Calu3 (cell line): ENCODE results near the gene TCTN1. TPM values are rescaled to one million over a fixed set of nuclear protein-coding genes. Genes with fewer than 3 reads are reported as not detected.
A peak's percentile ranks its signal among the peaks of the same experiment; 100 is the strongest.

Experiments
- BruUV-seq: library from RNA; stranded (reverse); fragments of 400-500 nt; replicated peaks from 2 replicates; lab custom pipeline; 2021; lab: Mats Ljungman, UMichigan
- CTCF ChIA-PET: fragments of 300-600 bp; sonication (Branson Sonifier 250); formaldehyde crosslinking; loops from one replicate; lab custom pipeline; 2022; ENCODE audit warnings: antibody characterized with exemption; lab: Charles Lee
- DNase-seq: peaks from one replicate; pipeline ENCODE4 v3.0.0; 2022
- H3K27ac Mint-ChIP-seq: one replicate; pipeline ENCODE4 v1.8.0; 2022; ENCODE audit warnings: mixed read lengths; ENCODE audit not compliant: unreplicated experiment
- H3K27me3 Mint-ChIP-seq: one replicate; pipeline ENCODE4 v1.8.0; 2022; ENCODE audit warnings: mixed read lengths; ENCODE audit not compliant: unreplicated experiment
- H3K36me3 Mint-ChIP-seq: one replicate; pipeline ENCODE4 v1.8.0; 2022; ENCODE audit warnings: mild to moderate bottlenecking, moderate library complexity, mixed read lengths; ENCODE audit not compliant: insufficient read depth, unreplicated experiment
- H3K4me1 Mint-ChIP-seq: one replicate; pipeline ENCODE4 v1.8.0; 2022; ENCODE audit warnings: mild to moderate bottlenecking, low read depth, mixed read lengths; ENCODE audit not compliant: unreplicated experiment
- H3K4me3 Mint-ChIP-seq: one replicate; pipeline ENCODE4 v1.8.0; 2022; ENCODE audit warnings: mild to moderate bottlenecking, low read depth, moderate library complexity, mixed read lengths; ENCODE audit not compliant: unreplicated experiment
- H3K9me3 Mint-ChIP-seq: one replicate; pipeline ENCODE4 v1.8.0; 2022; ENCODE audit warnings: low read depth, mixed read lengths; ENCODE audit not compliant: unreplicated experiment
- CTCF ChIP-seq: fragments of 200-600 bp; IDR thresholded peaks from one replicate; pipeline ENCODE4 v1.8.0; 2022; ENCODE audit warnings: antibody characterized with exemption; ENCODE audit not compliant: unreplicated experiment
- intact Hi-C: fragments of 100-400 bp; cut with micrococcal nuclease; formaldehyde crosslinking; loops from one replicate; pipeline ENCODE4 v1.10.0; 2022; ENCODE audit not compliant: unreplicated experiment
- total RNA-seq: library from RNA; stranded (reverse); gene quantifications from 2 replicates; pipeline ENCODE4 v1.2.3, GENCODE V29; 2022

The TCTN1 gene
- total RNA-seq, 1 experiment from 2014 or later: 41.8 TPM

- Mint-ChIP-seq H3K27ac (peak overlapping the region; percentile 96), H3K36me3 (peaks cover 32% of the 10 kb centered on the region), H3K4me3 (peak overlapping the region; percentile 26), H3K9me3 (peaks cover 4% of the 10 kb centered on the region), H3K4me1 (peaks cover 44% of the 10 kb centered on the region), H3K27me3 (no peaks in the 10 kb centered on the region)
- CTCF ChIA-PET: interaction anchor here (0.6 to 1.2 kb wide), 8 partner anchors 10 to 364 kb away, joined by 3 to 8 read pairs (median 5); no protein-coding TSS in a partner anchor
- intact Hi-C loops: no loop called here
- no peak for DNase-seq
- no TSS peak for BruUV-seq
- no peak for TF ChIP-seq CTCF
Measured at GRCh38 chr12:110575326-110575725, 38.6 kb upstream of the TCTN1 start.

DNA sequence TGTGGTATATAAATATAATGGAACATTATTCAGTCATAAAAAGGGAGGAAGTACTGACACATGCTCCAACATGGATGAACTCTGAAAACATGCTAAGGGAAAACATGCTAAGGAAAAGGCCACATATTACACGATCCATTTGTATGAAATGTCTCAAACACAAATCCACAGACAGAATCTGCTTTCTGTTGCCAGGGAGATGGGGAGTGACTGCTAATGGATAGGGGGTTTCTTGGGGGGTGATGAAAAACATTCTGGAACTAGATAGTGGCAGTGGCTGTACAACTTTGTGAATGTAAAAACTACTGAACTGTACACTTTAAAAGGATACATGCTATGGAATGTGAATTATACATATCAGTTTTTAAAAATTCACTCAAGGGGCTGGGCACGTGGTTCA, 37.4 kb upstream of the TCTN1 start:
- peaks cover 44% of the 10 kb centered on the region for H3K4me1 Mint-ChIP-seq
- H3K27me3 Mint-ChIP-seq: no peaks in the 10 kb centered on the region
- CTCF ChIA-PET: interaction anchor here (1.2 kb wide), 1 partner anchor 15 kb away, joined by 5 read pairs; no protein-coding TSS in a partner anchor
- no peak for TF ChIP-seq CTCF
- peak overlapping the region; percentile 96 for H3K27ac Mint-ChIP-seq
- H3K4me3 Mint-ChIP-seq: peak overlapping the region; percentile 26
- no peaks in the 10 kb centered on the region for H3K9me3 Mint-ChIP-seq
- peaks cover 44% of the 10 kb centered on the region for H3K36me3 Mint-ChIP-seq
- no TSS peak for BruUV-seq
- DNase-seq: no peak
- intact Hi-C loops: no loop called here

GRCh38 chr12:110577864-110578693, 35.9 kb upstream of the TCTN1 start:
- CTCF ChIA-PET: interaction anchor here (0.6 to 1.0 kb wide), 2 partner anchors 12 to 332 kb away, joined by 4 read pairs; no protein-coding TSS in a partner anchor
- DNase-seq: peak; percentile 62
- peaks cover 44% of the 10 kb centered on the region for H3K4me1 Mint-ChIP-seq
- BruUV-seq: no TSS peak
- peaks cover 60% of the 10 kb centered on the region for H3K36me3 Mint-ChIP-seq
- H3K27me3 Mint-ChIP-seq: no peaks in the 10 kb centered on the region
- H3K4me3 Mint-ChIP-seq: peak overlapping the region; percentile 50
- H3K9me3 Mint-ChIP-seq: no peaks in the 10 kb centered on the region
- TF ChIP-seq CTCF: no peak
- intact Hi-C loops: loop anchor here (1.0 kb wide), 1 partner anchor 26 kb away; no protein-coding TSS in a partner anchor
- peak overlapping the region; percentile 94 for H3K27ac Mint-ChIP-seq

DNA sequence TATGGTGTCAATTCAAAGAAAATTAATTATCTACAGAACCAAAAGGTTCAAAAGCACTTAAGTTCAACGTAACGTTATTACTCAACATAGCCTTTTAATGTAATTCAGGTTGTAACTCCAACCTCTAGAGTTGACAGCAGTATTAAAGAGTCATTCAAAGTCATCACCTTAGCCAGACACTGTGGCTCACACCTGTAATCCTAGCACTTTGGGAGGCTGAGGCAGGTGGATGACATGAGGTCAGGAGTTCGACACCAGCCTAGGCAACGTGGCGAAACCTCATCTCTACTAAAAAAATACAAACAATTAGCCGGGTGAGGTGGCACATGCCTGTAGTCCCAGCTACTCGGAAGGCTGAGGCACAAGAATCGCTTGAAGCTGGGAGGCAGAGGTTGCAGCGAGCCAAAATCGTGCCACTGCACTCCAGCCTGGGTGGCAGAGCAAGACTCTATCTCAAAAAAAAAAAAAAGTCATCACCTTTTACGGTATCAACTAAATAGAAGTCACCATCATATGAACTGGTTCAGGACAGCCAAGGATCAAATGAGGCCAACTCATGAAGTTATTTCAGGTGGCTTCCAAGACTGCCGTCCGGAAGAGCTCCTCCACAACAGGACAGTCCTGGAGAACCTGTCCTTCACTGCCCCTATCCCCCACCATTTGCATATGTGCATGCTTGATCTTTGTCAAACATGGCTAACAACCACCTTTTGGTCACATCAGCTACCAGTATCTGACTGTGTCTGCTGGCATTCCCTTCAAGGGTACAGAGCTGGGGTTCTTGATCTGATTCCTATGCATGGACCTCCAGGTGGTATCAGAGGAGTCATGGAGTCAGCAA, 35.0 kb upstream of the TCTN1 start:
- DNase-seq: no peak
- intact Hi-C loops: loop anchor here (1.0 kb wide), 1 partner anchor 27 kb away; no protein-coding TSS in a partner anchor
- TSS peak; percentile 76 for BruUV-seq
- no peak for TF ChIP-seq CTCF
- Mint-ChIP-seq H3K27me3 (no peaks in the 10 kb centered on the region), H3K4me3 (peak overlapping the region; percentile 50), H3K9me3 (no peaks in the 10 kb centered on the region), H3K4me1 (peaks cover 51% of the 10 kb centered on the region), H3K36me3 (peaks cover 65% of the 10 kb centered on the region), H3K27ac (peak overlapping the region; percentile 94)
- CTCF ChIA-PET: interaction anchor here (0.6 to 1.0 kb wide), 4 partner anchors 13 to 331 kb away, joined by 3 to 5 read pairs (median 4); no protein-coding TSS in a partner anchor
